HG03159 (cell line): ENCODE data around the gene HOXC6.

Experiments used
- ATAC-seq: cut with Tn5 transposase; IDR thresholded peaks from one replicate; pipeline ENCODE4 v1.9.1; 2021; ENCODE audit warnings: mild to moderate bottlenecking, moderate library complexity; ENCODE audit not compliant: unreplicated experiment

Gene HOXC6

DNA sequence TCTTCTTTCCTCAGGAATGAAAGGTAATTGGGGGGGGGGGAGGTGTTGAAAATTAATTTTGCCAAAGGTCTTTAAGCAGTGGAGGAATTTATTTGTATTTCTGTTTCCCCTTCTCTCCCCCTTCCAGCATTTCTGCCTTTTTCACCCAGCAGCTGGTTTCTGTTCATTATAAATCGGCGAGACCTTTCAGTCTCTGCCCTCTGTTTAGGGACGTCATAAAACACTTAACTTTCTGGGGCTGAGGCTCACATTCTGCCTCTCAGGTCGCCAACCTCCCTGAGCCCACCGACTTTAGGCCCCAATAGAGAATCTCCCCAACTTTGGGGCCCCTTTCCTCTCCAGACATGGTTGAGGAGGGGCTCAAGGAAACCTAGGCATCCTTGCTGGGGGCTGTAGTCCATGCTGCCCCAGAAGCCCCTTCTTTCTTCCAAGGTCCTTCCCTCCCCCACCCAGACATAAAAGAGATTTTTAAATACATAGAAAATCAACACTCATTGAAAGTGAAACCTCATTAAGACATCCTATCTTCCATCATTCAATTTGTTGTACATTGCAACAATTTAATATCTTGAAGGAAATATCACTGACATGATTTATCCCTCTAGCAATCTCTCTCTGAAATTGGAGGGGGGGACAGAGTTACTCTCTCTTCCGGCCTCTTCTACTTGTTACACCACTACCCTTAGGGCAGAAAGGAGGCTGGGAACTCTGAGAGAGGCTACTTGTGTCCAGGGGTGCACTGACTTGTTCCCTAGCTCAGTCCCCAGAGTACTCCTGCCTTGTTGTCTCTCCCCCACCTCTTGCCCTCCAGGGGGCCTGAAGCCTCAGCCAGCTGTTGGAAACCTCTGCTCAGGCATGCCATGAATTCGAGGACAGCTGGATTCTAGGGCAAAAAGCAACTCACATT is 2.5 kb upstream of the HOXC6 start:
- ATAC-seq: no peak

DNA sequence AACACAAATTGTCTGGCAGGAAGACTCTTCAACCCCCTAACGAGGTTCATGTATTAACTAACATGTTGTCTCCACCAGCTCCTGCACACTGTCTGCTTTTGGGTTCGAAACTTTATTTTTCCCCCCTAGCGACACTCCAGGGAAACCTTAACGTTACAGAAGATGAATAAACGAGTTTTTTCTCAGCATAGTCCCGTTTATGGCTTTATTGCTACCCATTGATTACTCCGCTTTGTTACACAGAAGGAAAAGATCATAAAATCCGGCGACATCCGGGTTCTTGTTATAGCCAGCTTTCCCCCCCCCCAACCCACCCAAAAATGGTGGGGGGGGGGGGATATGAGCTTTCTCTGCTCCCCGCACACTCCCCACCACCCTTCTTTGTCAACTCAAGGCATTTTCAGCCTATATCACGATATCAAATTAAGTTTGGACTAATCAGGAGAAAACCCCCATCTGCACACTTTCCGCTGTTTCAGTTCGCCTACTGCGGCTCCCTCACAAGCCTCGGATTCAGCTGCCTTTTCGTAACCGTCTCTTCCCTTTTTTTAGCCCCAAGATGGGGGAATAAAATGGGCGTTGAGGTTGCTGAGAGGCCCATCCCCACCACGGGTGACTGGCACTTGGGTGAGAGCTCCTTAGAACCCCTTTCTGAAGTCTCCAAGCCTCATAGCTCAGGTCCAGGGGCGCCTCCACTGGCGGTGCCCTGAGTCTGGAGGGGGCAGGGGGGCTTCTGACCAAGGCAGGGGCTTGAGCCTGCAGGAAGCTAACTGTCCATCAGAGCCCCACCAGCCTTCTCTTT is 1.4 kb upstream of the HOXC6 start:
- ATAC-seq: no peak

DNA sequence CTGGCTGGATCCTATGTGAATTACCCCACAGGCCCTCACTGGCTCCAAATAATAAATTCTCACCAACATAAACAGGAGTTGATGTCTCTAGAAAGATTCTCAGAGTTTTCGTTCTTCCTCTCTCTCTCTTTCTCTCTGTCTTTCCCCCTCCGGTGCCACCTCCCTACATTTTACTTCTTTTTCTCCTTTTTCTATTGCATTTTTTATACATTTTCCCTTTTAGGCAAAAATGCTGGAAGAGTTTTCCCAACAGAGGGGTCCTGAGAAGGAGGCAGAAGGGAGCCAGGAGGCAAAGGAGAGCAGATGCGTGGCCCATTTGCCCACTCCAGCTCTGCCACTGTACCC is 826 bp upstream of the HOXC6 start:
- ATAC-seq: no peak

DNA sequence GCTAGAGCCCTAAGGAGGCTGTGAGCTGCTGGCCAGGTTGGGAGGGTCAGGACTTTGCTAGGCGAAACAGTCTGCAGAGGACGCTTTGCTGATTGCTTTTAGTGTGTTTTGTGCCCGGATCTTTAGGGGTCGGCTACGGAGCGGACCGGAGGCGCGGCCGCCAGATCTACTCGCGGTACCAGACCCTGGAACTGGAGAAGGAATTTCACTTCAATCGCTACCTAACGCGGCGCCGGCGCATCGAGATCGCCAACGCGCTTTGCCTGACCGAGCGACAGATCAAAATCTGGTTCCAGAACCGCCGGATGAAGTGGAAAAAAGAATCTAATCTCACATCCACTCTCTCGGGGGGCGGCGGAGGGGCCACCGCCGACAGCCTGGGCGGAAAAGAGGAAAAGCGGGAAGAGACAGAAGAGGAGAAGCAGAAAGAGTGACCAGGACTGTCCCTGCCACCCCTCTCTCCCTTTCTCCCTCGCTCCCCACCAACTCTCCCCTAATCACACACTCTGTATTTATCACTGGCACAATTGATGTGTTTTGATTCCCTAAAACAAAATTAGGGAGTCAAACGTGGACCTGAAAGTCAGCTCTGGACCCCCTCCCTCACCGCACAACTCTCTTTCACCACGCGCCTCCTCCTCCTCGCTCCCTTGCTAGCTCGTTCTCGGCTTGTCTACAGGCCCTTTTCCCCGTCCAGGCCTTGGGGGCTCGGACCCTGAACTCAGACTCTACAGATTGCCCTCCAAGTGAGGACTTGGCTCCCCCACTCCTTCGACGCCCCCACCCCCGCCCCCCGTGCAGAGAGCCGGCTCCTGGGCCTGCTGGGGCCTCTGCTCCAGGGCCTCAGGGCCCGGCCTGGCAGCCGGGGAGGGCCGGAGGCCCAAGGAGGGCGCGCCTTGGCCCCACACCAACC is 1.5 kb downstream of the HOXC6 start:
- no peak for ATAC-seq

GRCh38 chr12:54030442-54030801 is 2.2 kb downstream of the HOXC6 start:
- no peak for ATAC-seq

GRCh38 chr12:54030889-54031471 is 2.7 kb downstream of the HOXC6 start:
- no peak for ATAC-seq

- ATAC-seq: no peak
These were observed 3.2 kb downstream of the HOXC6 start for GRCh38 chr12:54031480-54031879.

GRCh38 chr12:54032086-54032619 is 3.9 kb downstream of the HOXC6 start:
- no peak for ATAC-seq

DNA sequence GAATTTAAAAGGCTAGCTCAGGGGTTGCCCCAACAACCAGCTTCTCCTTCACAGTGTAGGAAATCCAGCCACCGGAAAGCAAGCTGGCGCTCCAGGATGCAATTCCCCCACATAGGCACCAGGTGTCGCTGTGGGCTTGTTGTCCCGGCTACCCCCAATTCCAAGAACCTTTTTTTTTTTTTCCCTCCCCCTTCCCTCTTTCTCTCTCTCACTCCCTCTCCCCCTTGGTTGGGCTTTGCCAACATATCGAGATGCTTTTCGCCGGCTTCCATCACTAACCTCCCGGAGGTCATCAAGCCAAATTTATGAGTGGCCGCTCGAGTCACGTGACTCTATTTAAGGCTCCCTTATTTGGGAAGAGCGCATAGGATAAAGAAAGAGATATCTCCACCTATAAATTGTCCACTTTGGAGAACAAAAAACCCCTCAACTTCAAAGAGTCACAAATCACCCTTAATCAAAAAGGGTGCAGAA is 4.4 kb downstream of the HOXC6 start, which contains the start of gene HOXC5:
Gene HOXC5, plus strand, starts transcription at position 424 of the 474 bp plus-strand sequence. CDS start 73 bp downstream, outside the sequence.
- no peak for ATAC-seq

GRCh38 chr12:54033106-54033979 is 5.1 kb downstream of the HOXC6 start:
- ATAC-seq: no peak

DNA sequence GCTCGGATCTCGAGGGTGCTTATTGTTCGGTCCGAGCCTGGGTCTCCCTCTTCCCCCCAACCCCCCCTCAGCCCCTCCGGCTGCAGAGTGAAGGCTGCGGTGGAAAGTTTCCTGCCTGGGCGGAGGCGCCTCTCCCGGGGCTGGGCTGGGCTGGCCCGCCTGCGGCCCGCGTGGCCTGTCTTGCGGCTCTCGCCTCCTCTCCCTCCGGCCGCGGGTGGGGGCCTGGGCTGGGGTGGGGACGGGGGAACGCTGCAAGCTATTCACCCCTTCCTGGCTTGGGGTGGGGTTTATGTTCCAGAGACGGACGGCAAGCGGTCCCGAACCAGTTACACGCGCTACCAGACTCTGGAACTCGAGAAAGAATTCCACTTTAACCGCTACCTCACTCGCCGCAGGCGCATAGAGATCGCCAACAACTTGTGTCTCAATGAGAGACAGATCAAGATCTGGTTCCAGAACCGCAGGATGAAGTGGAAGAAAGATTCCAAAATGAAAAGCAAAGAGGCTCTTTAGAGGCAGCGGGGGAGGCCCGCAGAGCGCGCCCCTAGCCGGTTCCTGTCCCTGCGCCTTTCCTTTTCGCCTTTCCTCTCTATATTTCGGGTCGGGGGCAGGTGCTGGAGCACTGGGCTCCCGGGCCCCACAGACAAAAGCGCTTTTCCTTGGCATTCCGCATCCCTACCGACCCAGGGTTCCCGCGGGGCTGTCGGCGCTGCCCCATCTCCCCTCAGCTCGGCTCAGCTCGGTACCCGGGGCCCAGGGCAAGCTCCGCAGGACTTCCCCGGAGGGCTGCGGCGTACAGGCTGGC is 5.9 kb downstream of the HOXC6 start:
- ATAC-seq: no peak

DNA sequence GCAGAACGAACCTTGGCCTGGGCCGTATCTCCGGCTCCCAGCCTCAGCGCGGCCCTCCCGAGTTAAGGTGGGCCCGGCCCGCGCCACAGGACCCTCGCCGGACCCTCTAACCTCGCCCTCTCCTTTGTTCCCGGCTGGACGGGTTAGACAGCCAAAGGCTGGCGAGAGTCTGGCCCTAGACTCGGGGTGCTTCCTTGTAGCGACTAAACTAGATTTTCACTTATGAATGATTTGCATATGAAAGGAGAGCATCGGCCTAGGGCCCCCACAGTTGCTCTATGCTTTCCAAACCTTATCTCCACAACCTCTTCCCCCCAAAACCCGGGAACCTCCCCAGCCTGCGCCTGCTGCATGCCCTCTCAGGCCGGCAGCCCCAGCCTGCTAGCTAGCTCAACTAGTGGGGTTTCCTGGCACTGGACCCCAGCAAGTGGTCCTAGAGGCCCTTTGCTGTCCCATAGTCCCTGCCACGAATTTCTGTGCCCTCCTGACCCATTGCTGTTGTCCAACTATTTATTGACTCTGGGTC is 6.6 kb downstream of the HOXC6 start:
- ATAC-seq: no peak

DNA sequence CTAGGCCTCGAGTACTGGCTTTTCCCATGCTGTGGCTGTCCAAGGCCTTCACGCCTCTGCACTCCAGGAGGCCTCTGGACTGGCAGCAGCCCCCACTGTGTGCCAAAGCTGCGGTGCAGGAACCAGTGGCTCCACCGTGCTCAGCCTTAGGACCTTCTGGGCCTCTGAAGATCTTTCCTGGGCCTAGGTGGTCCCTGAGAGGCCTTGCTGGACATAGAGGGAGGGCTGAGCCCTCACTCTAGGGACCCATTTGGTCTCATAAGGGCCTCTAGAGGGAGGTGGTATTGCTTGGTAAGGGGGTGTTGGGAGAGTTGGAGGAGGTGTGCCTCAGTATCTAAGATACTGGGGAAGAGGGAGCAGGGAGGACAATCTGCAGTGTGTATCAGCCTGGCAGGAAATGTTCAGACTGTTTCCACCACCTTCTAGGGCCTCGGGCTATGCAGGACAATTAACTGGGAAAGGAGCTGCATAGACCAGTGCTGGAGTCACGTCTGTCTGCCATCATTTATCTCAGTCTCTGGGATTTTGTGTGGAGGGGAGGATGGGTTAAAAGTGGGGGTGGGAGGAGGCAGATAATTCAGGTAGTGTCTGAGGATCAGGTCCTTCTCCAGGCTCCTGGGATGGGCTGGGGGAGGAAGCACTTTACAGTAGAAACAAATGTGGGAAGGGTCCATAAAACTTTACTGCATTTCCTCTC is 7.5 kb downstream of the HOXC6 start:
- ATAC-seq: no peak

- ATAC-seq: no peak
These were observed 8.6 kb downstream of the HOXC6 start for GRCh38 chr12:54036620-54037359.

DNA sequence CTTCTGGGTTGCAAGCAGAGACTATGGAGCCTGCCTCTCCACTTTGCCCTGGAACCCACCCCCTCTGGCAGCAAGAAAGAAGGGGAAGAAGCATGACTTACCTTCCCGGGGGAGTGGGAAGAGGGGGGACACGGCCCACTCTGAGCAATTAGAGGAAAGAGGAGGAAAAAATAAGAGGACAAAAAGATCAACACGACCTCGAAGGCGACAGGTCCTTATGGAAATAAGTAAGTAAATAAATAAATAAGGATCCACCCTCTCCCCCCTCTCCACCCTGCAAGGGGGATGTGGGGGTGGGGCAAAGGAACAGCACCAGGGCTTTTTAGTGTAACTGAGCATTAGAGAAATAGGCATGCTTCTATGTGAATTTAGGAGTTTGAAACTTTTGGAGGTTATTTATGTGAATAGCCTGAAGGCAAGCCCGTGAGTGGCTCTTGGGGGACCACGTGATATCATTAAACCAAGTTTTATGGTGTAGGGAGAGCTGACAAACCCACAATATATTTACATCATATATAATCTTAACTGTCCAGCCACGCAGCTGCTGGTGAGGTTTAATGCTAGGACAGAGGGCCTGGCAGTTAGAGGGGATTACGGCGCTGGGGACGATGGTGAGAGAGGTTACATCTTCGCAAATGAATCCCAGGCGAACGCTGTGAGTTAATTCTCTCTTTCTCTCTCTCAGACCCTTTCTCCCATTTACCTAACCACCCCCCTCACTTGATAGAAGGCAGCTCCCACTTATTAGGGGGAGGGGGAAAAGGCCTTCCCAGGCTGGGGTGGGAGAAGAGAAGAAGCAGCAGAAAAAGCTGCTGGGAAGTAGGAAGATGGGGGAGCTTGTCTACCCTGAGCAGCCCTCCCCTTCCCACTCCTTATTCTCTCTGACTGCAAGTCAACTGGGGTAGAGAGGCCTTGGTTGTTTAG is 9.4 kb downstream of the HOXC6 start:
- ATAC-seq: no peak
